ENCODE results near the gene UTS2R.
A peak's percentile ranks its signal among the peaks of the same experiment; 100 is the strongest.
"Not testable (repeated sequence)": the region's sequence is repeated elsewhere in the genome, so short reads cannot be mapped to it uniquely, and the experiment has no call there.

Gene UTS2R

DNA sequence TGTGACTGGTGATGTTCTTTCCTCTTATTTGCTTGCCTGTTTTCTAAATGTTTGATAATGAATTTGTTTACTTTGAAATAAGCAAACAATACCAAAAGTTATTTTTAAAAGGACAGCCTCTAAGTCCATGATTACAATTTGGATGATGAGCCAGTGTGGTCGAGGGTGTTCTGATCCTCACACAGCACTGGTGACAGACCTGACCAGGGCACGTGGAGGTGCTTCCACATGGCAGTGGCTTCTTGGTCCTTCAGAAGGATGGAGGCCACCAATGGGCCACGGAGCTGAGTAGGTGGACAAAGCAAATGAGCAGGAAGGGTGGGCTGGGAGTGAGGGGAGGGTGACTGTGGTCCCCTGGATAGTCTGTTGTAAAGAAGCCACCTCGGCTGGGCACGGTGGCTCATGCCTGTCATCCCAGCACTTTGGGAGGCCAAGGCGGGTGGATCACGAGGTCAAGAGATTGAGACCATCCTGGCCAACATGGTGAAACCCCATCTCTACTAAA, 16.7 kb upstream of the UTS2R start:
- DNase-seq (ENCODE audit: low spot score), result no peak

DNA sequence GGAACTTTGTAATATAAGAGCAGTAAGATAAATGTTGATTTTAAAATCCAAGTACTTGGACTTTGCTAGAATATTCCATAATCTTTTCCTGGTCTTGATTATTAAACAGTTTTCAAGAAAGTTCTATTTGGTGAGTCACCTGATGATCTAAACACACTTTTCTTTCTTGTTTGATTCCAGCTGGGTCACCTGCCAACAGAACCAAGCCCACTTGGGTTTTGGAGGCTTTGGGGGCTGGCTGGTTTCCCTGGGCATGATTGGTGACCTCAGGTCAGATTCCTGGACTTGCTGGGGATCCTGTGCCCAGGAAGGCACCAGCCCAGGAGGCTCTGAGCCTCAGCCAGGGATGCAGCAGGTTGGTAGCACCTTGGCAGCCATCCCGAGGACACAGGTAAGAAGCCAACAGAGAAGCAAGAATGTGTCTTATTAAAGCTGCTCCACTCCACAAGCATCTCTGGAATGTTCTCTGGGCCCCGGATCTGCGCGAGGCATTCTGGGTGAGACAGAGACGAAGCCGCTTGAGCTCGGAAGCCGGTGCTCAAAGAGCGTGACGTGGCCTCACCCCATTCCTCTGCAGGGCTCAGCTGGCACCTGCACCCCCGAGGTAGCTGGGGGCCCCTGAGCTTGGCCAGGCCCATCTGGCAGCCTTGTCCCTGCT, 15.7 kb upstream of the UTS2R start:
- no peak for DNase-seq (ENCODE audit: low spot score)

DNA sequence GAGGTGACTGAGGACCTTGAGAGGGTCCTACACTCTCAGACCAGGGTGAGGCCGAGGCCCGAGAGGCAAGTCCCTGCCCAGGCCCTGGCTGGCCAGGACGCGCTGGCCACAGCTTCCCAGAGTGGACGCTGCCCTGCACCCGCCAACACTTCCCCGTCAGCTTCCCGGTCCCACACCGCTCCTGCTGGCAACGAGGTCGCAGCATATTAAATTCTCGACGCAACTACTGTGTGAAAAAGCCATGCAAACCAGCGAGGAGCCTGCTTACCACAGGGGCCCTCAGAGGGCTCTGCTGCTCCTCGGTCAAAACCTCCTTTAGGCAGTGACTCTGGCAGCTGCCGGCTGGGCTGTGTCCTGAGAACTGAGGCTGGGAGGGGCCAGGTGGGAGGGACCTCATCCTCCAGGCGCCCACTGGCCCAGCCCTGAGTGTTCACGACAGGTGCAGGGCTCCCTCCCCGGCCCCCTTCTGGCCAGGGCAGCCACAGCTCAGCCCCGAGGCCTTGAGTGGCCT, 14.7 kb upstream of the UTS2R start:
- DNase-seq (ENCODE audit: low spot score), result no peak

DNA sequence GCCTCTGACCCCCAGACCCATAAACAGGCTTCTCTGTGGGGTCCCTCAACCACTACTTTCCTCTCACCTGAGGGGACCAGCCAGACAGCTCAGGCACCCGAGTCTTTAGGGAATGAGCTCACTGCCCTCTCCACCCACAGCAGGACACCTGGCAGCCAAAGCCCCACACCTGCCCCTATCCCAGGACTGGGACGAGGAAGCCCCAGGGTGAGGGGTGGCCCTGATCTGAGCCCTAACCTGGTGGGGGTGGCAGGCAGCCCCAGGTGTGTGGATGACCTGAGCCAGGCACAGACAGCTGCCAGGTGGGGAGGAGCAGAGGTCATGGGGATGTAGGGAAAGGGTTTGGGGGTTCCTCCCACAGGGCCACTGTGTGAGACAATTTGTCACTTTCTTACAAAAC, 14.2 kb upstream of the UTS2R start:
- DNase-seq (ENCODE audit: low spot score), result no peak

DNA sequence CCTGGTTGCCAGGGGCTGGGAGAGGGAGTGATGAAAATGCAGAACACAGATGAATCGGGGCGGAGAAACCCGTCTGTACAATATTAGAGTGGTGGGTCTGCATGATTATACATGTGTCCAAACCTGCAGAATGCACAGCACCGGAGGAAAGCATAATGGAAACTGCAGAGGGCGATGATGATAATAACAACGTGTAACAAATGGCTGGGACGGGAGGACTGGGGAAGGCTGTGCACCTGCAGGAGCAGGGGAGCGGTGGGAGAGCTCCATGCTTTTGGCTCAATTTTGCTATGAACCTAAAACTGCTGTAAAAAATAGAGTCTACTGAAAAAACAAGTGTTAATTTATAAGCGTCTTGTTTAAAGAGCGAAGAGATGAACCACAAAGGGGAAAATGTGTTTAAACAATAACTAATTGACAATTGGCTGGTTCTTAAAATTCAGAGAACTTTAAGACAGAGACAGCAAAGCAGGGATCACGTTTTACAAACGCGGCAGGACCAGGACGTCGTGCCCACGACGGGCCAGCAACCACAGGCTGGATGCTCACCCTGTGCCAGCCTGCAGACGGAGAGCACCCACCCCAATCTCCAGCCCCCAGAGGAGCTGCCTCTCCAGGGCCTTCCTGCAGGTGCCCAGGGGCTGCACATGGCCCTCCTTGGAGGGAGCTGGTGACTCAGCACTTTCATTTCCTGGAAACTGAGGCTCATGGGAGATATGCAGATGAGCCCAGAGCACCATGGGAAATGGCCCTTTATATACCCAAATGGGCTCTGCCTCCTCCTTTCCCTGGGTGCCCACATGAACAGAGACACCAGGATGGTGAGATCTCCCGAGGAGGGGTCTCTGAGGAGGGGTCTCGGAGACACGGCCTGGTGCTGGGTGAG, 12.9 kb upstream of the UTS2R start, which contains the start of gene TEX19:
Gene TEX19, plus strand, starts transcription at position 783 of the 886 bp plus-strand sequence. CDS start 2,904 bp downstream, outside the sequence.
- DNase-seq (ENCODE audit: low spot score), result peak; percentile 30

DNA sequence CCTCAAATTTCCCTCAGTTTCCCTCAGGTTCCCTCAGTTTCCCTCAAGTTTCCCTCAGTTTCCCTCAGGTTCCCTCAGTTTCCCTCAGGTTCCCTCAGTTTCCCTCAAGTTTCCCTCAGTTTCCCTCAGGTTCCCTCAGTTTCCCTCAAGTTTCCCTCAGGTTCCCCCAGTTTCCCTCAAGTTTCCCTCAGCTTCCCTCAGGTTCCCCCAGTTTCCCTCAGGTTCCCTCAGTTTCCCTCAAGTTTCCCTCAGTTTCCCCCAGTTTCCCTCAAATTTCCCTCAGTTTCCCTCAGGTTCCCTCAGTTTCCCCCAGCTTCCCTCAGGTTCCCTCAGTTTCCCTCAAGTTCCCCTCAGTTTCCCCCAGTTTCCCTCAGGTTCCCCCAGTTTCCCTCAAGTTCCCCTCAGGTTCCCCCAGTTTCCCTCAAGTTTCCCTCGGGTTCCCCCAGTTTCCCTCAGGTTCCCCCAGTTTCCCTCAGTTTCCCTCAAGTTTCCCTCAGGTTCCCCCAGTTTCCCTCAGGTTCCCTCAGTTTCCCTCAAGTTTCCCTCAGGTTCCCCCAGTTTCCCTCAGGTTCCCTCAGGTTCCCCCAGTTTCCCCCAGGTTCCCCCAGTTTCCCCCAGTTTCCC, 12.0 kb upstream of the UTS2R start:
- not testable (repeated sequence) for DNase-seq (ENCODE audit: low spot score)

DNA sequence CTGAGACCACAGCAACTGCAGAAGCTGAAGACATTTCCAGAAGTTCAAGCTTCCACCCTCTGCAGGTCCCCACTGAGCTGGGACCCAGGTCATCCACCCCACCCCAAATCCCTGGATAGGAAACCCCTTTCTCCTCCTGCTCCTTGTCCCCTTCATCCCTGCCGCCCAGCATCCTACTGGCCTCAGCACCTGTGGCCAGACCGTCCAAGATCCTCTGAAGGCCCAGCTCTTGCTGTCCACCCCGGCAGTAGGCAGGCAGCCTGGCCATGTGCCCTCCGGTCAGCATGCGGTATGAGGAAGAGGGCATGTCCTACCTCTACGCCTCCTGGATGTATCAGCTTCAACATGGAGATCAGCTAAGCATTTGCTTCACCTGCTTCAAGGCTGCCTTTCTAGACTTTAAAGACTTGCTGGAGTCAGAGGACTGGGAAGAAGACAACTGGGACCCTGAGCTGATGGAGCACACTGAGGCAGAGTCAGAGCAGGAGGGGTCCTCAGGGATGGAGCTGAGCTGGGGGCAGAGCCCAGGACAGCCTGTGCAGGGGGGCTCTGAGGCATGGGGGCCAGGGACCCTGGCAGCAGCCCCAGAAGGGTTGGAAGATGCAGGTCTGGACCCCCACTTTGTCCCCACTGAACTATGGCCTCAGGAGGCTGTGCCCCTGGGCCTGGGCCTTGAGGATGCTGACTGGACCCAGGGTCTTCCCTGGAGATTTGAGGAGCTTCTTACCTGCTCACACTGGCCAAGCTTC, 9.5 kb upstream of the UTS2R start:
- no peak for DNase-seq (ENCODE audit: low spot score)

DNA sequence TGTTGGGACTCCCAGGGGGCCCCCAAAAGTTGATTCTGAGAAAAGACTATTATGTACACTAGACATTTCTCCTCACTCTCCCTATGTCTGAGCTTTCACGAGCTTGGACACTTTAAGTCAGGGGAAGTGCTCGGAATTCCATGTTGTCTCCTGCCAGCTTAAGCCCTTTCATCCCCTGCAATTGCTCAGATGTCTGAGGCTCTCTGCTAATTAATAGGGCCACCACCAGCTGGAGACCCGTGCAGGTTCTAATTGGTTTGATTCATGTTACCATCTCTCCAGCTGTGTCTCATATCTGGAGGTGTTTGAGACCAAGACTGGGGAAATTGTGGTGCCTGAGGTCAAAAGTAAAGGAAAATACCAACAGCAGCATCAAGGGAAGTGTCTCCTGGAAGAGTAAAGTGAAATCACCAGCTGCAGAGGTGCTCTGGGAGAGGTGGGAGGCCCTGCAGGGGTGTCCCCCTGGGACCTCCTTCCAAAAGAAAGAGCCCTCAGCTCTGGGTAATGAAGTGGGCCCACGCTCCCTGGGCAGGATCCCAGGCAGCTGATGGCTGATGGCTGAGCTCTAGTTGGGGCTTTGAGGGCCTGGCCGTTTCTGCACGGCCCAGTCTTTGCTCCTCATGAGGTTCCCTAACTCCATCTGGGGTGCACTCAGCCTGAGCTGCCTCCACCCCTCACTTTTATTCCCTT, 5.8 kb upstream of the UTS2R start:
- DNase-seq (ENCODE audit: low spot score), result no peak

DNA sequence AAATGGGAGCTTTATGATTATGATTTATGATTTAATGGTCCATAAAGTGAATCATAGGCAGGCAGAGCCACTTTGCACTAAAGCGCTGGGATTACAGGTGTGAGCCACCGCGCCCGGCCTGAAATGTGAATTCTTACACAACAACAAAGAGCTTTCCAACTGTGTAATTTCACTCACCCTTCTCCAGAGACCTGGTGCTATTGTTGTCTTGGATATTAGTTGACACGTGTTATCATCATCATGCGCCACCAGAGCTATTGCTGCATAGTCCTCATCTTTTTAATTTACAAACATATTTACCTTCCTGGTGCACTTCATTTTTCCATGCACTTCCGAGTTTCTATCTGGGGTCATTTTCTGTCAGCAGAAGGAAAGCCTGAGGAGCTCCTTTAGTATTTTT, 4.8 kb upstream of the UTS2R start:
- DNase-seq (ENCODE audit: low spot score), result no peak

DNA sequence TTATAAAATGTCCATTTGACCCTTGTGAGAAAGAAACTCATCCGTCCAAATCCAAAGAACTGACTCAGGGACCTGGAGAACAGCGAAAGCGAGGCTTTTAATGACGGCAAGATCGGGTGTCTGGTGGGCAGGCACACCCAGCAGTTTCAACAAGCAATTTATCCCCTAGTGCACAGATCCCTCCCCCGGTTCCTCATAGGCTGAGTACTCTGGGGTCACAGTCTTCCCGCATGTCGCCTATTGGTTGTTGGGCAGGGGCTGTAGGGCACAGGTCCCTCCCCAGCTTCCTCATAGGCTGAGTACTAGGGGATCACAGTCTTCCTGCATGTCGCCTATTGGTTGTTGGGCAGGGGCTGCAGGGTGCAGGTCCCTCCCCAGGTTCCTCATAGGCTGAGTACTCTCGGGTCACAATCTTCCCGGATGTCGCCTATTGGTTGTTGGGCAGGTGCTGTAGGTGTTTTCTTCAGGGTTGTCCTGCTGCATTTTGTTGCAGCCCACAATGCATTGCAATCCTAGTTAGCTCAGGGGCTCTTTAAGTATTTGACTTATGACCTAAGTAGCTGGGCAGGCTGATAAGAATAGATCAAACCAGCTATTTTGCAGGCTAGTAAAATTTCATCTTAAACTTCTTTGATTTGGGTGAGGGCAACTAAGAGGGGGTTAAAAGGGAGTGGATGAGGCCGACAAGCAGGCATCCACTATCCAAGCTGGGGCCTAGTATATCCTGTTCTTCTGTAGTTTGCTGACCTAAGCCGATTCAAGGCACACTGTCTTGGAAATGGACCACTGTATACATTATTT, 3.6 kb upstream of the UTS2R start:
- DNase-seq (ENCODE audit: low spot score), result no peak

DNA sequence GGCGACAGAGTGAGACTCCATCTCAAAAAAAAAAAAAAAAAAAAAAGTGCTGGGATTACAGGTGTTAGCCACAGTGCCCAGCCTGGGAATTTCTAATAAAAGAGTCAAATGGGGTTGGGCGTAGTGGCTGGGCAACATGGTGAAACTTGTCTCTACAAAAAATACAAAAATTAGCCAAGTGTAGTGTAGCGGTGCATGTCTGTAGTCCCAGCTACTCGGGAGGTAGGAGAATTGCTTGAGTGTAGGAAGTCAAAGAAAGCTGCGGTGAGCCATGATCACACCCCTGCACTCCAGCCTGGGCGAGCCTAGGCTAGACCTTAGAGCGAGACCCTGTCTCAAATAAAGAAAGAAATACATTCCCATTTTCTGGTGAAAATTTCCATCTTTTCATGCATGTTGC, 2.4 kb upstream of the UTS2R start:
- DNase-seq (ENCODE audit: low spot score), result no peak

DNA sequence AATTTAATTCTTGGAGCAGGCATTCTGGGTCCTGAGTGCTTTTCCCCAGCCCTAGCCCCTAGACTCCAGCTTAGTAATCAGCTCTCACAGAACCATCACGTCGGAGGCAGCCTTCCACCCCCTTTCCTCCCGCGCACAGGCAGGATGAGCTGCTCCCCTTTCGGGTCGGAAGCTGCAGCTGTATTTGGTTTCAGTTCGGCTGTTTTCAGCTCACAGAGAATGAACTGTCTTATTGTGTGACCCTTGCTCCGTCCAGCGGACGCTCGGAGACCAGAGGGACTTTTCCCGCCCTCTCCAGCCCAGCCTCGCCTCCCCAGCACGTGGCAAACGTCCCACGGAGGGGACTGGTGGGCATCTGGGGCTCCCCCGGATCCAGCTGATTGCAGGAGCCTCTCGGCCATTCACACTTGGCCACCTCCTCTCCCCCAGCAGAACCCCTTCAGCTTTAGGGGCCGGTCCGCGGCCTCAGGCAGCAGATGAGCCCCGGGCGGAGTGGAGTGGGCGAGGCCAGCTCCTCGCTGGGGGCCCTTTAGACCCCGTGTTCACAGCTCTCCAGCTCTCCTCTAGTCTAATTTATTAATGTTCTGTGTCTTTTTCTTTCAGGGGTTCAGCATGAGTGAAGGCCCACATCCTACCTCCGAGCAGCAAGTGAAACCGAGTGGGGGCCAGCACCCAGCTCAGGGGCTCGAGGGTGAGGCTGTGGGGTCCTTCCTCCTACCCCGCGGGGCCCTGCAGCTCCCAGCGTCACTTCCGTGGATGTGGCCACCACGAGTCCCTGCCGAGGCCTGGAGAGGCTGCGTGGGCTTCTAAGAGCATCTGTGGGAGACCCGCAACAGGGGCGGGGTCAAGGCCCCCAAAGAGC, 863 bp upstream of the UTS2R start:
- no peak for DNase-seq (ENCODE audit: low spot score)

DNA sequence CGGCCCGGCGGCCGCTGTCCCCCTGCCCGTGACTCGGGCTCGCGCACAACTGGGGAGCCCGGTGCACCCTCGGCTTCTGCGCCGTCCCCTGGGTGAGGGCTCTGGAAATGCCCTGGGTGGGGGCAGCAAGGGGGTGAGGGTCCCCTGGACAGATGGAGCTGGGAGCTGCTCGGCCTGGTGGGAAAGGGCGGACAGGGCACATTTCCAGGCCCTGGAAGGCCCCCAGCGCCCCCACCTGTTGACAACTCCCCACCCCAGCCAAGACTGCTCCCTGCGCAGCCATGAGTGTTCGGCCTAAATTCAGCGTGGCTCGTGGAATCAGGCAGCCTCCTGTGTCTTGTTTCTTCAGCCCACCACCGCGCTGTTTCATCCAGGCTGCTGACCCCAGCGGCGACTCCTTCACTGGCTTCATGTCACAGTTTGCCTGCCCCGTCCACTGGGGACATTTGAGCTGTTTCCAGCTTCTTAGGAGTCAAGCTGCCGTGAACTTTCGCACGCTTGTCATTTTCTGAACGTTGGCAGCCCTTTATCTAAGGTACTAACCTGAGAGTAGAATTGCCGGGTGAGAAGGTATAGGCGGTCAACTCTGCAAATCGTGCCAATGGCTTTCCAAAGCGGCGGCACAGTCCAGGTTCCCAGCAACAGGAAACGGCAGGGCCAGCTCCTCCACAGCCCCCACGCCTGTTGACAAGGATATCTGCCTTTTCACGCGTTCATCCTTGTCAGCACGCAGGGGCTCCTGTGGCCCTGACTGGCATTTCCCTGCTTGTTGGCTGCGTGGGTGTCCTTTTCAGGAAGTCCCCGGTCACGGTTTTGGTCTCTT, 895 bp downstream of the UTS2R start:
- no peak for DNase-seq (ENCODE audit: low spot score)

DNA sequence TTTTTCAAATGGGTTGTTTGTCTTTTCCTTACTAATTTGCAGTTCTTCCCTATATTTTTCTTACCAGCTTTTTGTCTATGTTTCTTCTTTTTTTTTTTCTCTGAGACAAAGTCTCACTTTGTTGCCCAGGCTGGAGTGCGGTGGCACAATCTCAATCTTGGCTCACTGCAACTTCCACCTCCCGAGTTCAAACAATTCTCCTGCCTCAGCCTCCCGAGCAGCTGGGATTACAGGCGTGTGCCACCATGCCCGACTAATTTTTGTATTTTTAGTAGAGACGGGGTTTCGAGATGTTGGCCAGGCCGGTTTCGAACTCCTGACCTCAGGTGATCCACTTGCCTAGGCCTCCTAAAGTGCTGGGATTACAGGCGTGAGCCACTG, 1.5 kb downstream of the UTS2R start:
- DNase-seq (ENCODE audit: low spot score), result not testable (repeated sequence)

DNA sequence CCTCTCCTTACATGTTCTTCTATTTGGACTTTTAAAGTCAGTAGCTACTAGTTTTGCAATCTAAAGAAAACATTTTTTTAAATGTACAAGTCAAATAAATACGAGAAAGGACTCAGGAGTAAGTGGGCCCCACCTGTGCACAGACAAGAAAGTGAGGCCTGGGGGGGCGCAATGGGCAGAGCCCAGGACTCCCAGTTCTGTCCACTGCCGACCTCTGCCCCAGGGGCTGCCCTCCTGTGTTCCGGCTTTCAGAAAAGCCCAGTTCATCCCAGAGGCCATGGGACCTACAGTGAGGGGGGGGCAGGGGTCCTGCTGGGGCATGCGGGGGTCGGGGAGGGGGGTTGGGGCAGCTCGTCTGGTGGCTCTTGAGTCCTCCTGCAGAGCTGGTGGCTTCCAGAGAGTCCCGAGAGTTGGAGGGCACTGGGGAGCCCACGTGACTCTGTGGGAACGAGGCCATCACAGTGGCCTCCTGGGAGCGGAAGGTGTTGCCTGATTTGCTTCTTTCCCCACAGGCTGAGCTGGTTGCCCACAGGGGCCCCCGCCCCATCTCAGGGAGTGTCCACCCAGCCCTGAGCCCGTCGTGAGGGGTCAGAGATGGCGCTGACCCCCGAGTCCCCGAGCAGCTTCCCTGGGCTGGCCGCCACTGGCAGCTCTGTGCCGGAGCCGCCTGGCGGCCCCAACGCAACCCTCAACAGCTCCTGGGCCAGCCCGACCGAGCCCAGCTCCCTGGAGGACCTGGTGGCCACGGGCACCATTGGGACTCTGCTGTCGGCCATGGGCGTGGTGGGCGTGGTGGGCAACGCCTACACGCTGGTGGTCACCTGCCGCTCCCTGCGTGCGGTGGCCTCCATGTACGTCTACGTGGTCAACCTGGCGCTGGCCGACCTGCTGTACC, 2.4 kb downstream of the UTS2R start:
- no peak for DNase-seq (ENCODE audit: low spot score)

DNA sequence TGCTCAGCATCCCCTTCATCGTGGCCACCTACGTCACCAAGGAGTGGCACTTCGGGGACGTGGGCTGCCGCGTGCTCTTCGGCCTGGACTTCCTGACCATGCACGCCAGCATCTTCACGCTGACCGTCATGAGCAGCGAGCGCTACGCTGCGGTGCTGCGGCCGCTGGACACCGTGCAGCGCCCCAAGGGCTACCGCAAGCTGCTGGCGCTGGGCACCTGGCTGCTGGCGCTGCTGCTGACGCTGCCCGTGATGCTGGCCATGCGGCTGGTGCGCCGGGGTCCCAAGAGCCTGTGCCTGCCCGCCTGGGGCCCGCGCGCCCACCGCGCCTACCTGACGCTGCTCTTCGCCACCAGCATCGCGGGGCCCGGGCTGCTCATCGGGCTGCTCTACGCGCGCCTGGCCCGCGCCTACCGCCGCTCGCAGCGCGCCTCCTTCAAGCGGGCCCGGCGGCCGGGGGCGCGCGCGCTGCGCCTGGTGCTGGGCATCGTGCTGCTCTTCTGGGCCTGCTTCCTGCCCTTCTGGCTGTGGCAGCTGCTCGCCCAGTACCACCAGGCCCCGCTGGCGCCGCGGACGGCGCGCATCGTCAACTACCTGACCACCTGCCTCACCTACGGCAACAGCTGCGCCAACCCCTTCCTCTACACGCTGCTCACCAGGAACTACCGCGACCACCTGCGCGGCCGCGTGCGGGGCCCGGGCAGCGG, 3.2 kb downstream of the UTS2R start:
- no peak for DNase-seq (ENCODE audit: low spot score)

All from hematopoietic multipotent progenitor cell treated with erythropoietin and hydrocortisone succinate and interleukin-3 and kit ligand, for 15 days (in vitro differentiated cells).